SU-DHL-6 (cell line): Measurements from ENCODE around the gene BEND7.

Experiments
- CTCF ChIP-seq: fragments of 200-600 bp; sonication (generic); IDR thresholded peaks from one replicate; pipeline ENCODE4 v1.5.1; 2017; ENCODE audit warnings: antibody characterized with exemption, mild to moderate bottlenecking, low read length, moderate library complexity; ENCODE audit not compliant: insufficient read depth, poor library complexity, severe bottlenecking
- EZH2phosphoT487 ChIP-seq: fragments of 200-600 bp; sonication (generic), shearing (Covaris generic); conservative IDR thresholded peaks from 2 replicates; pipeline ENCODE4 v1.6.1; 2018; ENCODE audit warnings: mild to moderate bottlenecking, antibody characterized with exemption, low read length, moderate library complexity, mixed read lengths

DNA sequence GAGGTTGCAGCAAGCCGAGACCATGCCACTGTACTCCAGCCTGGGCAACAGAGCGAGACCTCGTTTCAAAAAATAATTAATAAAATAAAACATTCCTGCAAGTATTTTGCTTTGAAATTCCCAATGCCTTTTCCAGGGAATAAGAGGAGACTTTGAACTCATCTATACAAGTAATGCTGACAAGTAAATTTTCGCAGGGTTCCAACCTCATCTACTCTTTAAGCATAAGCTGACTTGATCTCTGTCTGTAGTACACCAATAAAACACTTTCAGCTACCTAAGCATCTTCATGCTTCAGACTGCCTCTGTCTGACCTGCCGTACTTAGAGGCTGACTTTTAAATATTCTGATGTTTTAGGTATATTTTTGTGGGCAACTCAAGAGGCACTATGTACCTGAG, 13.7 kb upstream of the BEND7 start:
- TF ChIP-seq CTCF (no peak), EZH2phosphoT487 (no peak)
